Body of pancreas (tissue), 4 donors: ENCODE results near the gene PAK5. TPM values are rescaled to one million over a fixed set of nuclear protein-coding genes. Genes with fewer than 3 reads are reported as not detected.

Source experiments
- ATAC-seq: fragments of 150-250 bp; one replicate; pipeline ENCODE4 v1.9.1; 2016
- DNase-seq, 4 donors: peaks; one replicate each; pipeline ENCODE4 v3.0.0-alpha.2; 2019
- H3K27ac ChIP-seq, 4 donors: fragments of 200-600 bp; sonication (generic); 1 replicate in 3 of 4; 2 replicates in 1 of 4; pipeline versions ENCODE4 v1.5.1 to v1.6.1; 2016 to 2019; ENCODE audit warnings: mild to moderate bottlenecking in 1 of 4, mixed read lengths in 1 of 4, moderate library complexity in 1 of 4
- H3K27me3 ChIP-seq, 2 donors: fragments of 200-600 bp; sonication (generic); one replicate each; pipeline ENCODE4 v1.6.0; 2016; ENCODE audit warnings: mild to moderate bottlenecking in 1 of 2
- H3K36me3 ChIP-seq, 2 donors: fragments of 200-600 bp; sonication (generic); replicated peaks in 1 of 2; 2 replicates each; pipeline ENCODE4 v1.5.1; 2016; ENCODE audit warnings: low read depth in 2 of 2; ENCODE audit not compliant: insufficient read depth in 1 of 2
- H3K4me1 ChIP-seq: fragments of 200-600 bp; sonication (generic); one replicate; pipeline ENCODE4 v1.6.0; 2016
- H3K4me3 ChIP-seq, 2 donors: fragments of 200-600 bp; sonication (generic); 1 replicate in 1 of 2; 2 replicates in 1 of 2; pipeline ENCODE4 v1.5.1; 2016 to 2019
- H3K9me3 ChIP-seq, 3 donors: fragments of 200-600 bp; sonication (generic); 1 replicate in 2 of 3; 2 replicates in 1 of 3; pipeline ENCODE4 v1.5.1; 2016
- CTCF ChIP-seq, 7 experiments: fragments of 450-650 bp in 4 of 7; fragments of 200-600 bp in 3 of 7; sonication (generic) in 3 of 7; IDR thresholded peaks; one replicate each; pipeline ENCODE4 v1.5.1; 2016 to 2019; ENCODE audit warnings: antibody characterized with exemption in 7 of 7
- POLR2A ChIP-seq, 3 donors: fragments of 450-650 bp; IDR thresholded peaks; one replicate each; pipeline ENCODE4 v1.6.1; 2016; ENCODE audit warnings: antibody characterized with exemption in 3 of 3, mild to moderate bottlenecking in 2 of 3
- WGBS, 2 donors: methylation state at CpG; one replicate each; pipeline ENCODE4 v1.1.5; 2017; 5-methylcytosine and 5-hydroxymethylcytosine counted together
- intact Hi-C: fragments of 100-400 bp; cut with DNase I; formaldehyde crosslinking; loops from one replicate; pipeline ENCODE4 v1.15.1; 2023
- total RNA-seq, 2 donors: library from RNA; depleted of rRNA; stranded (reverse); fragments of >200 nt; gene quantifications; one replicate each; pipeline ENCODE4 v1.1.0, GENCODE V29; 2016

Gene PAK5
- total RNA-seq, 2 donors from 2014 or later, result 0.33 to 0.52 TPM

DNA sequence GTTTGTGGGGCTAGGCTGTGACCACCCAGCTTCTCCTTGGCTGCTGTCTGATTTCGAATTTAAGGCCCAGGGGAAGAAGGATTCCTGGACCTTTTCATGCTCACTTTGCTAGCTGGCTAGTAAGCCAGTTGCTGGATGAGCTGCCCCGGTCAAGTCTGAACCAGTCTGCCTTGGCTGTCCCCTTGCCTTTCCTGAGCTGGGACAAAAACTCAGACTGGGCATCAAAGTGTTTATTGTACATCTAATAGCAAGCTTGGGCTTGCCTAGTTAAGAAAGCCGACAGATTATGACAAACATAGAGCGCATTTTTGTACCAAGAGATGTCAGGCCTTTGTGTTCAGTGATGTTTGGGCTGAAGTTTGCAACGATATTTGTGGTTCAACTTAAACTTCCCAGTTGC, 750 bp upstream of the PAK5 start:
- WGBS, 2 donors, result 74 to 77% methylated on average over 3 to 5 of the region's 5 CpGs
- Histone ChIP-seq H3K27me3 (peaks cover 0 to 5% of the 10 kb centered on the region in 2 donors), H3K27ac (no peak overlapping the region), H3K36me3 (no peaks in the 10 kb centered on the region), H3K9me3 (no peaks in the 10 kb centered on the region), H3K4me1 (peaks cover 14% of the 10 kb centered on the region), H3K4me3 (no peak overlapping the region)
- ATAC-seq (no peak), DNase-seq (no peak)
- intact Hi-C loops, result no loop called here
- TF ChIP-seq CTCF (IDR thresholded peaks at IDR 0.05), result no peak

DNA sequence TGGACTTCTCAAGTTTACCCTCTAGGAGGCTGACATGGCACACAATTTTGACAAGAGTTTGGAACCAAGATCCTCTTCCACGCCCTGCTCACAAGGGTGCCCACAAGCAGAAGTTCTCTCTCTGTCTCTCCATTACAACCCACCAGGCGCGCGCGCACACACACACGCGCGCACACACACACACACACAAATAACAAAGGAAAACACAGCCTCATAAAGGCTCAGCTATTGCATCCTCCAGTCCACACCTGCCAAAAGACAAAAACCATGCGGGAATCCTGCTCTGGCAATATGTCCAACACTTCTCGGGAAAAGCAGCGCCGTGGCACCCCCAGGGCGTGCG, 870 bp downstream of the PAK5 start:
- DNase-seq, result peak in 2 of 4 donors; percentile 12 to 24

DNA sequence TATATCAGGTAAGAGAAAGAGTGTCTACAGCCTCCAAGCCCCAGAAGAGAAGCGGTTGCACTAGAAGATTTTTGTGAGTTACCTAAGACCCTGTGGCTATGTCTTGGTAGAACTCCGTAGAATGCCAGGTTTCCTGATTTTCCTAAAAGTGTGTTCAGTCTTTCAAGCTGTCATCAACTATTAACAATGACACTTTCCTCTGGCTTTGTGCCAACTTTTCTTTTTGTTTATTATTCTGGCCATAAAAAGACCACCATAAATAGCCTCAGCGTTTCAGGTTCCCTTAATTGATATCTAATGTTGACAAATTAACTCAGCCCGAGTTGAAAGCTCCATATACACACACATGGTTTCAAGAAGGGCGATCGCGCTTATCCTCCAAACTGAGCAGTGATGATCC, 1.2 kb downstream of the PAK5 start:
- DNase-seq (no peak), ATAC-seq (no peak)
- Histone ChIP-seq H3K27me3 (peaks cover 0 to 5% of the 10 kb centered on the region in 2 donors), H3K9me3 (no peaks in the 10 kb centered on the region), H3K27ac (no peak overlapping the region), H3K4me3 (no peak overlapping the region), H3K36me3 (no peaks in the 10 kb centered on the region), H3K4me1 (peaks cover 14% of the 10 kb centered on the region)
- intact Hi-C loops, result no loop called here
- WGBS, 2 donors, result 20 to 27% methylated on average over 7 of the region's 7 CpGs
- TF ChIP-seq POLR2A (IDR thresholded peaks at IDR 0.05), result no peak
- no peak for TF ChIP-seq CTCF (IDR thresholded peaks at IDR 0.05)

More for the DNA sequence above, 870 bp downstream of the PAK5 start:
- H3K9me3 ChIP-seq, result no peaks in the 10 kb centered on the region
- H3K4me1 ChIP-seq, result peaks cover 14% of the 10 kb centered on the region
- no peaks in the 10 kb centered on the region for H3K36me3 ChIP-seq
- TF ChIP-seq POLR2A (IDR thresholded peaks at IDR 0.05) (no peak), CTCF (IDR thresholded peaks at IDR 0.05) (peak in 1 of 7 experiments; percentile 10)
- WGBS, 2 donors, result 4 to 7% methylated on average over 13 to 14 of the region's 14 CpGs
- peak overlapping the region in 1 of 2 donors; percentile 71 for H3K4me3 ChIP-seq
- intact Hi-C loops, result no loop called here
- H3K27me3 ChIP-seq, result peaks cover 0 to 5% of the 10 kb centered on the region in 2 donors
- H3K27ac ChIP-seq, result peak overlapping the region in 1 of 4 donors; percentile 56
- peak; percentile 6 for ATAC-seq

DNA sequence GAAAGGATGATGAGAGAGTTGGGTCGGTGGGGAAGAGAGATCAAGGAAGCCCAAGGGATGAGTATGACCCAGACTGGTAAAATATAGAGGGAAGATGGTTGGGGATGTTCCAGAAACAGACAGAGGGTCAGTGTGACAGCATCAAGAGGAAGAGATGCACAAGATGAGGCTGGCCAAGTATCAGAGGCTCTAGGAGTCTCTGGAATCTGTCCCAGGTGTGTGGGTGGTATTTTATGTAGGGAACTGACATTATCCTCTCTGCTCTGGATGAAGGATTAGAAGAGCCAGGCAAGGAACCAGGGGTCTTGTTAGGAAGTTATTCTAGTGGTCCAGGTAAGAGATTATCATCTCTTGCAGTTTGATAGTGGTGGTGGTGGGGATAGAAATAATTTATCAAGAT, 3.6 kb downstream of the PAK5 start:
- no peak overlapping the region for H3K27ac ChIP-seq
- H3K9me3 ChIP-seq, result no peaks in the 10 kb centered on the region
- WGBS, 2 donors, result 46 to 54% methylated on average over 1 of the region's 1 CpG
- no peak for TF ChIP-seq CTCF (IDR thresholded peaks at IDR 0.05)
- intact Hi-C loops, result no loop called here
- H3K36me3 ChIP-seq, result no peaks in the 10 kb centered on the region
- H3K4me1 ChIP-seq, result peaks cover 14% of the 10 kb centered on the region
- peaks cover 0 to 5% of the 10 kb centered on the region in 2 donors for H3K27me3 ChIP-seq
- no peak for ATAC-seq
- no peak overlapping the region for H3K4me3 ChIP-seq
- DNase-seq, result no peak

- intact Hi-C loops, result no loop called here
- no peaks in the 10 kb centered on the region for H3K9me3 ChIP-seq
- no peak overlapping the region for H3K4me3 ChIP-seq
- H3K27me3 ChIP-seq, result no peaks in the 10 kb centered on the region
- H3K27ac ChIP-seq, result no peak overlapping the region
- no peak for TF ChIP-seq POLR2A (IDR thresholded peaks at IDR 0.05)
- peaks cover 14% of the 10 kb centered on the region for H3K4me1 ChIP-seq
- no peaks in the 10 kb centered on the region for H3K36me3 ChIP-seq
- WGBS, 2 donors, result 86 to 96% methylated on average over 5 of the region's 5 CpGs
- DNase-seq (no peak), ATAC-seq (no peak)
Measured at GRCh38 chr20:9831032-9831431, 7.8 kb downstream of the PAK5 start.
